ENCODE data around the gene WASF3. TPM values are rescaled to one million over a fixed set of nuclear protein-coding genes. Genes with fewer than 3 reads are reported as not detected.

The WASF3 gene
- total and polyA plus RNA-seq, 2 of the 13 experiments (the other 11 are each of a cell fraction or from before 2014, with no cell fraction given), result 10.4 to 17.2 TPM

DNA sequence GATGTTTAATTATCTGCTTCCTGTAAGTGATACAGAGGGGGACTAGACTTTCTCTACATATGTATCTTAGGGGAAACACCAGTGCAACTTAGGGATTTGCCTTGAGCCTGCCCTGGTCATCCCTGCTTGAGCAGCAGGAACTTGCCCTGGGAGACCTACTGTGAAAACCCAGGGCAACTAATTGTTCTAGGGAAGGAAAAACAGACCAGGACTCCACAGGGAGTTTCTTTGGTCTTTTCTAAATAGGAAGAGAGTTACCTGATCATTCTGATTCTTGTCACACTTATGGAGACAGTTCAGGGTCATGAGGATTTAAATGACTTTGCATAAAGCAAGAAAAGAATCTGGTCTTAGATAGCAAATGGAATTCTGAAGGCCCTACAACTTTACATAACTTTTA is 89.1 kb downstream of the WASF3 start:
- Histone ChIP-seq H3K27ac (ENCODE audit: extremely low read length, insufficient read depth, low read length) (no peak overlapping the region), H3K4me2 (ENCODE audit: low read depth, low read length) (no peak overlapping the region), H3K4me3 (replicated peaks in 1 of 3; ENCODE audit: insufficient read depth in 1 of 3, low read depth in 2 of 3, low read length in 3 of 3) (no peak overlapping the region), H2AFZ (ENCODE audit: low read length) (no peak overlapping the region), H3K9ac (ENCODE audit: insufficient read depth, low read depth, low read length) (no peak overlapping the region), H3K9me3 (ENCODE audit: low read length) (peaks cover 6% of the 10 kb centered on the region; the same call in 1 of the 2 replicates), H3K4me1 (ENCODE audit: insufficient read depth, low read length) (no peaks in the 10 kb centered on the region), H4K20me1 (ENCODE audit: insufficient read depth, low read length) (no peaks in the 10 kb centered on the region), H3K36me3 (replicated peaks in 1 of 2; ENCODE audit: control insufficient read depth in 1 of 2, insufficient read depth in 2 of 2, low read length in 2 of 2) (no peaks in the 10 kb centered on the region), H3K27me3 (ENCODE audit: control insufficient read depth in 1 of 2, insufficient read depth in 2 of 2, low read length in 2 of 2) (no peaks in the 10 kb centered on the region), H3K79me2 (ENCODE audit: insufficient read depth, low read length) (no peaks in the 10 kb centered on the region)
- no TSS peak for BruUV-seq (replicated peaks)
- in situ Hi-C loops (cut with HindIII; ENCODE audit: extremely low pct_ligation_motif_present, low pct_unique_long_range_greater_than_20kb) (no loop called here), intact Hi-C loops (cut with micrococcal nuclease; ENCODE audit: unreplicated experiment) (no loop called here)
- ATAC-seq (no peak), DNase-seq (ENCODE audit: low spot score) (no peak), FAIRE-seq (no peak)
- ChIA-PET POLR2A (no interaction called here), CTCF (ENCODE audit: low intra/inter-chr PET ratio, low total read pairs) (no interaction called here)
- no peak for TF ChIP-seq ZNF660 (CRISPR knock-in tag; IDR thresholded peaks at IDR 0.05; ENCODE audit: borderline replicate concordance, low read depth)
- TF ChIP-seq CHD2 (IDR thresholded peaks at IDR 0.05; ENCODE audit: low read depth, low read length), result no peak
- TF ChIP-seq ZNF235 (CRISPR knock-in tag; IDR thresholded peaks at IDR 0.05; ENCODE audit: borderline replicate concordance), result no peak
- TF ChIP-seq ZNF17 (CRISPR knock-in tag; IDR thresholded peaks at IDR 0.05), result no peak
- no peak for TF ChIP-seq ZEB1 (IDR thresholded peaks at IDR 0.05; ENCODE audit: insufficient replicate concordance, low read depth)
- TF ChIP-seq, protein P1, sequence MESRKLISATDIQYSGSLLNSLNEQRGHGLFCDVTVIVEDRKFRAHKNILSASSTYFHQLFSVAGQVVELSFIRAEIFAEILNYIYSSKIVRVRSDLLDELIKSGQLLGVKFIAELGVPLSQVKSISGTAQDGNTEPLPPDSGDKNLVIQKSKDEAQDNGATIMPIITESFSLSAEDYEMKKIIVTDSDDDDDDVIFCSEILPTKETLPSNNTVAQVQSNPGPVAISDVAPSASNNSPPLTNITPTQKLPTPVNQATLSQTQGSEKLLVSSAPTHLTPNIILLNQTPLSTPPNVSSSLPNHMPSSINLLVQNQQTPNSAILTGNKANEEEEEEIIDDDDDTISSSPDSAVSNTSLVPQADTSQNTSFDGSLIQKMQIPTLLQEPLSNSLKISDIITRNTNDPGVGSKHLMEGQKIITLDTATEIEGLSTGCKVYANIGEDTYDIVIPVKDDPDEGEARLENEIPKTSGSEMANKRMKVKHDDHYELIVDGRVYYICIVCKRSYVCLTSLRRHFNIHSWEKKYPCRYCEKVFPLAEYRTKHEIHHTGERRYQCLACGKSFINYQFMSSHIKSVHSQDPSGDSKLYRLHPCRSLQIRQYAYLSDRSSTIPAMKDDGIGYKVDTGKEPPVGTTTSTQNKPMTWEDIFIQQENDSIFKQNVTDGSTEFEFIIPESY (CRISPR knock-in tag; IDR thresholded peaks at IDR 0.05), result no peak
- no peak for TF ChIP-seq ZBTB25 (CRISPR knock-in tag; IDR thresholded peaks at IDR 0.05)
- no peak for TF ChIP-seq SP4 (CRISPR knock-in tag; IDR thresholded peaks at IDR 0.05)

Measured in HepG2 (cell line).